HepG2 (cell line): ENCODE measurements around the gene CCDC88C. TPM values are rescaled to one million over a fixed set of nuclear protein-coding genes. Genes with fewer than 3 reads are reported as not detected.

Source experiments
- AHR ChIP-seq: IDR thresholded peaks from 2 replicates; pipeline ENCODE4 v1.6.1; 2018; ENCODE audit warnings: missing genetic modification reagents, missing compliant biosample characterization
- CAMTA2 ChIP-seq: sonication (generic); formaldehyde crosslinking; IDR thresholded peaks from 2 replicates; pipeline ENCODE4 v1.4.0; 2020; ENCODE audit warnings: mild to moderate bottlenecking, missing genetic modification reagents, borderline replicate concordance
- CCAR2 ChIP-seq: fragments of 200-400 bp; formaldehyde crosslinking; optimal IDR thresholded peaks from 2 replicates; pipeline ENCODE3; 2018; ENCODE audit warnings: low read depth, mild to moderate bottlenecking, low read length, moderate library complexity
- ELF3 ChIP-seq: IDR thresholded peaks from 2 replicates; pipeline ENCODE4 v1.6.1; 2016; ENCODE audit warnings: missing genetic modification reagents, missing compliant biosample characterization
- GATAD2A ChIP-seq: IDR thresholded peaks from 2 replicates; pipeline ENCODE4 v1.6.1; 2016
- ISL2 ChIP-seq: sonication (generic); formaldehyde crosslinking; IDR thresholded peaks from 2 replicates; pipeline ENCODE4 v1.5.0; 2020; ENCODE audit warnings: missing genetic modification reagents
- KDM5A ChIP-seq: fragments of 200-600 bp; sonication (generic); IDR thresholded peaks from 2 replicates; pipeline ENCODE4 v1.7.0; 2018; ENCODE audit warnings: antibody characterized with exemption, mild to moderate bottlenecking, low read length, borderline replicate concordance
- NFYC ChIP-seq: IDR thresholded peaks from 2 replicates; pipeline ENCODE4 v1.6.1; 2016; ENCODE audit warnings: missing genetic modification reagents, missing compliant biosample characterization
- RNF2 ChIP-seq: fragments of 450-650 bp; conservative IDR thresholded peaks from 2 replicates; pipeline ENCODE4 v1.6.1; 2016; ENCODE audit warnings: low read depth
- SATB2 ChIP-seq: sonication (generic); formaldehyde crosslinking; IDR thresholded peaks from 2 replicates; pipeline ENCODE4 v1.5.0; 2020; ENCODE audit warnings: missing genetic modification reagents
- SP2 ChIP-seq: sonication (generic); formaldehyde crosslinking; IDR thresholded peaks from 2 replicates; pipeline ENCODE4 v1.5.1; 2020; ENCODE audit warnings: mild to moderate bottlenecking, missing genetic modification reagents
- TARDBP ChIP-seq: sonication (generic); formaldehyde crosslinking; IDR thresholded peaks from 2 replicates; pipeline ENCODE4 v1.8.0; 2022; ENCODE audit warnings: mild to moderate bottlenecking, missing genetic modification reagents
- YEATS2 ChIP-seq: sonication (generic); formaldehyde crosslinking; IDR thresholded peaks from 2 replicates; pipeline ENCODE4 v1.4.0; 2020; ENCODE audit warnings: missing genetic modification reagents, borderline replicate concordance
- ZNF12 ChIP-seq: sonication (generic); formaldehyde crosslinking; IDR thresholded peaks from 2 replicates; pipeline ENCODE4 v1.5.0; 2020; ENCODE audit warnings: missing genetic modification reagents
- polyA plus RNA-seq, 8 experiments: library from polyadenylated mRNA; depleted of rRNA in 3 of 8; stranded (reverse) in 7 of 8; unstranded in 1 of 8; fragments of >200 nt; fragmentation: Illumina TruSeq in 4 of 8; extraction: Trizol in 4 of 8; gene quantifications; 2 replicates each; pipeline versions ENCODE4 v1.2.1 to v1.2.3, GENCODE V29; 2011 to 2016; ENCODE audit warnings: low read depth in 4 of 8, missing spikeins in 1 of 8, mixed read lengths in 1 of 8; ENCODE audit not compliant: insufficient read depth in 1 of 8
- total RNA-seq, 5 experiments: library from RNA; depleted of rRNA; stranded (reverse); fragments of >200 nt; fragmentation: Illumina TruSeq; extraction: Trizol; gene quantifications; 2 replicates each; pipeline ENCODE4 v1.2.3, GENCODE V29; 2016; ENCODE audit warnings: low read depth in 1 of 5
- TF ChIP-seq, protein P1 (sequence below): sonication (generic); IDR thresholded peaks from 2 replicates; pipeline ENCODE4 v1.6.1; 2016; ENCODE audit warnings: low read depth, borderline replicate concordance
- TF ChIP-seq, protein P2 (sequence below): sonication (generic); formaldehyde crosslinking; IDR thresholded peaks from 2 replicates; pipeline ENCODE4 v1.4.0; 2020; ENCODE audit warnings: mild to moderate bottlenecking, missing genetic modification reagents
- TF ChIP-seq, protein P3 (sequence below): sonication (generic); formaldehyde crosslinking; IDR thresholded peaks from 2 replicates; pipeline ENCODE4 v1.5.1; 2020; ENCODE audit warnings: mild to moderate bottlenecking, missing genetic modification reagents, moderate library complexity
- TF ChIP-seq, protein P4 (sequence below): sonication (generic); formaldehyde crosslinking; IDR thresholded peaks from 2 replicates; pipeline ENCODE4 v1.4.0; 2020; ENCODE audit warnings: mild to moderate bottlenecking, missing genetic modification reagents
- TF ChIP-seq, protein P5 (sequence below): IDR thresholded peaks from 2 replicates; pipeline ENCODE4 v1.6.1; 2016; ENCODE audit warnings: low read depth

Gene CCDC88C
- total and polyA plus RNA-seq, 2 of the 13 experiments (the other 11 are each of a cell fraction or from before 2014, with no cell fraction given) = 3.6 to 11.7 TPM

DNA sequence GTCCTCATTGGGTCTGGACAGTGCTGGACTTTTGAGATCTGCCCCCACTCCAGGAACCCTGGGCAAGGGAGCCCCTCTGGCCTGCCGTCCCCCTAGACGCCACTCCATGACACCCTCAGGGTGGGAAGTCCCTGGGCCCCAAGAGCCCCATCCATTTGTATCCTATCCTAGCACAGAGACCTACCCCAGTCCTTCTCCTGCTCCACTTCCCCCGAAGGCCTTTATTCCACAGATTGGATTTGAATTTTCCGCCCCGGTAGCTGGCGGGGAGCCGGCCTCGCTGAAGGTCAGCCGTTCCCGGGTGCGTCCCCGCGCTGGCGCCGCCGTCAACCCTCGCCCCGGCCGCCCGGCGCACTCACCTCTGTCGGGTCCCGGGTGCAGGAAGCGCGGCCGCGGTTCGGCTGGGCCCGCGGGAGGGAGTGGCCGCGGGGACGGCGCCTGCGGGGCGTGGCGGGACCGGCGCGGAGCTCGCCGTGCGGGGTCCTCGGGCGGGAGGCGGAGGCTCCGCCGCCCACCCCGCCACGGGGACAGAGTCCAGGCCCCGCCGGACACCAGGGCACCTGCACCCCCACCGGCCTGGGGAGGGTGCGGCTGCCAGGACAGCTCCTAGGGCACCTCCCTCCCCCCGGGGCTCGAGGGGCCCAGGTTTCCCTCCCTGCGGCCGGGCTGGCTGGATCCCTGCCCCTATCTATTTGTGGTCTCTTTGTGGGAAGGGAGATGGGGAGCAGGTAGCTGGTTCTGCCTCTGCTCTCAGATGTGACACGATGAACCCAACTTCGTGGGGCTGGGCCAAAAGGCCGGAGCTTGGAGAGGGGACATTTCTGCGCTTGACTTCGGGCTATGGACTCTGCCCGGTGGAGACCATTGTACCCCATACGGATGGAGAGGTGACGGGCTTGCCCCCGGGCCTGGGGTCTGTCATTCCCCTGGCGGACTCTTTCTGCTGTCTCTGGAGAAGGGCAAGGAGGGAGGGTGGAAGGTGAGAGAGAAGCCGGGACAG, 153.2 kb downstream of the CCDC88C start (continued):
- TF ChIP-seq, protein P1, sequence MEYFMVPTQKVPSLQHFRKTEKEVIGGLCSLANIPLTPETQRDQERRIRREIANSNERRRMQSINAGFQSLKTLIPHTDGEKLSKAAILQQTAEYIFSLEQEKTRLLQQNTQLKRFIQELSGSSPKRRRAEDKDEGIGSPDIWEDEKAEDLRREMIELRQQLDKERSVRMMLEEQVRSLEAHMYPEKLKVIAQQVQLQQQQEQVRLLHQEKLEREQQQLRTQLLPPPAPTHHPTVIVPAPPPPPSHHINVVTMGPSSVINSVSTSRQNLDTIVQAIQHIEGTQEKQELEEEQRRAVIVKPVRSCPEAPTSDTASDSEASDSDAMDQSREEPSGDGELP = no peak
- TF ChIP-seq SP2 (CRISPR knock-in tag) (no peak), SATB2 (CRISPR knock-in tag) (no peak), ZNF12 (CRISPR knock-in tag) (no peak), KDM5A (no peak), NFYC (no peak), ELF3 (CRISPR knock-in tag) (no peak), GATAD2A (CRISPR knock-in tag) (no peak), YEATS2 (CRISPR knock-in tag) (no peak), RNF2 (no peak), CAMTA2 (no peak), CCAR2 (no peak), ISL2 (CRISPR knock-in tag) (no peak), AHR (no peak), TARDBP (CRISPR knock-in tag) (no peak)
- TF ChIP-seq, protein P2, sequence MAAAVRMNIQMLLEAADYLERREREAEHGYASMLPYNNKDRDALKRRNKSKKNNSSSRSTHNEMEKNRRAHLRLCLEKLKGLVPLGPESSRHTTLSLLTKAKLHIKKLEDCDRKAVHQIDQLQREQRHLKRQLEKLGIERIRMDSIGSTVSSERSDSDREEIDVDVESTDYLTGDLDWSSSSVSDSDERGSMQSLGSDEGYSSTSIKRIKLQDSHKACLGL (CRISPR knock-in tag) = 0 out of 2 replicates have a peak, but pooled peaks have one; percentile 35
- TF ChIP-seq, protein P3, sequence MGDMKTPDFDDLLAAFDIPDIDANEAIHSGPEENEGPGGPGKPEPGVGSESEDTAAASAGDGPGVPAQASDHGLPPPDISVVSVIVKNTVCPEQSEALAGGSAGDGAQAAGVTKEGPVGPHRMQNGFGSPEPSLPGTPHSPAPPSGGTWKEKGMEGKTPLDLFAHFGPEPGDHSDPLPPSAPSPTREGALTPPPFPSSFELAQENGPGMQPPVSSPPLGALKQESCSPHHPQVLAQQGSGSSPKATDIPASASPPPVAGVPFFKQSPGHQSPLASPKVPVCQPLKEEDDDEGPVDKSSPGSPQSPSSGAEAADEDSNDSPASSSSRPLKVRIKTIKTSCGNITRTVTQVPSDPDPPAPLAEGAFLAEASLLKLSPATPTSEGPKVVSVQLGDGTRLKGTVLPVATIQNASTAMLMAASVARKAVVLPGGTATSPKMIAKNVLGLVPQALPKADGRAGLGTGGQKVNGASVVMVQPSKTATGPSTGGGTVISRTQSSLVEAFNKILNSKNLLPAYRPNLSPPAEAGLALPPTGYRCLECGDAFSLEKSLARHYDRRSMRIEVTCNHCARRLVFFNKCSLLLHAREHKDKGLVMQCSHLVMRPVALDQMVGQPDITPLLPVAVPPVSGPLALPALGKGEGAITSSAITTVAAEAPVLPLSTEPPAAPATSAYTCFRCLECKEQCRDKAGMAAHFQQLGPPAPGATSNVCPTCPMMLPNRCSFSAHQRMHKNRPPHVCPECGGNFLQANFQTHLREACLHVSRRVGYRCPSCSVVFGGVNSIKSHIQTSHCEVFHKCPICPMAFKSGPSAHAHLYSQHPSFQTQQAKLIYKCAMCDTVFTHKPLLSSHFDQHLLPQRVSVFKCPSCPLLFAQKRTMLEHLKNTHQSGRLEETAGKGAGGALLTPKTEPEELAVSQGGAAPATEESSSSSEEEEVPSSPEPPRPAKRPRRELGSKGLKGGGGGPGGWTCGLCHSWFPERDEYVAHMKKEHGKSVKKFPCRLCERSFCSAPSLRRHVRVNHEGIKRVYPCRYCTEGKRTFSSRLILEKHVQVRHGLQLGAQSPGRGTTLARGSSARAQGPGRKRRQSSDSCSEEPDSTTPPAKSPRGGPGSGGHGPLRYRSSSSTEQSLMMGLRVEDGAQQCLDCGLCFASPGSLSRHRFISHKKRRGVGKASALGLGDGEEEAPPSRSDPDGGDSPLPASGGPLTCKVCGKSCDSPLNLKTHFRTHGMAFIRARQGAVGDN = peak; percentile 27; the same call in 1 of the 2 replicates
- TF ChIP-seq, protein P4, sequence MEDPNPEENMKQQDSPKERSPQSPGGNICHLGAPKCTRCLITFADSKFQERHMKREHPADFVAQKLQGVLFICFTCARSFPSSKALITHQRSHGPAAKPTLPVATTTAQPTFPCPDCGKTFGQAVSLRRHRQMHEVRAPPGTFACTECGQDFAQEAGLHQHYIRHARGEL (CRISPR knock-in tag) = 0 out of 2 replicates have a peak, but pooled peaks have one; percentile 31
- TF ChIP-seq, protein P5, sequence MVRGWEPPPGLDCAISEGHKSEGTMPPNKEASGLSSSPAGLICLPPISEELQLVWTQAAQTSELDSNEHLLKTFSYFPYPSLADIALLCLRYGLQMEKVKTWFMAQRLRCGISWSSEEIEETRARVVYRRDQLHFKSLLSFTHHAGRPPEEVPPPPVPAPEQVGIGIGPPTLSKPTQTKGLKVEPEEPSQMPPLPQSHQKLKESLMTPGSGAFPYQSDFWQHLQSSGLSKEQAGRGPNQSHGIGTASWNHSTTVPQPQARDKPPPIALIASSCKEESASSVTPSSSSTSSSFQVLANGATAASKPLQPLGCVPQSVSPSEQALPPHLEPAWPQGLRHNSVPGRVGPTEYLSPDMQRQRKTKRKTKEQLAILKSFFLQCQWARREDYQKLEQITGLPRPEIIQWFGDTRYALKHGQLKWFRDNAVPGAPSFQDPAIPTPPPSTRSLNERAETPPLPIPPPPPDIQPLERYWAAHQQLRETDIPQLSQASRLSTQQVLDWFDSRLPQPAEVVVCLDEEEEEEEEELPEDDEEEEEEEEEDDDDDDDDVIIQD (CRISPR knock-in tag) = no peak
- TF ChIP-seq, all 625 proteins: peak for 11
